Body of pancreas (tissue), 4 donors: ENCODE results near the gene COL8A1. TPM values are rescaled to one million over a fixed set of nuclear protein-coding genes. Genes with fewer than 3 reads are reported as not detected.

Experiments used
- ATAC-seq: fragments of 150-250 bp; one replicate; pipeline ENCODE4 v1.9.1; 2016
- DNase-seq, 4 donors: peaks; one replicate each; pipeline ENCODE4 v3.0.0-alpha.2; 2019
- H3K27ac ChIP-seq, 4 donors: fragments of 200-600 bp; sonication (generic); 1 replicate in 3 of 4; 2 replicates in 1 of 4; pipeline versions ENCODE4 v1.5.1 to v1.6.1; 2016 to 2019; ENCODE audit warnings: mild to moderate bottlenecking in 1 of 4, mixed read lengths in 1 of 4, moderate library complexity in 1 of 4
- H3K27me3 ChIP-seq, 2 donors: fragments of 200-600 bp; sonication (generic); one replicate each; pipeline ENCODE4 v1.6.0; 2016; ENCODE audit warnings: mild to moderate bottlenecking in 1 of 2
- H3K36me3 ChIP-seq, 2 donors: fragments of 200-600 bp; sonication (generic); replicated peaks in 1 of 2; 2 replicates each; pipeline ENCODE4 v1.5.1; 2016; ENCODE audit warnings: low read depth in 2 of 2; ENCODE audit not compliant: insufficient read depth in 1 of 2
- H3K4me1 ChIP-seq: fragments of 200-600 bp; sonication (generic); one replicate; pipeline ENCODE4 v1.6.0; 2016
- H3K4me3 ChIP-seq, 2 donors: fragments of 200-600 bp; sonication (generic); 1 replicate in 1 of 2; 2 replicates in 1 of 2; pipeline ENCODE4 v1.5.1; 2016 to 2019
- H3K9me3 ChIP-seq, 3 donors: fragments of 200-600 bp; sonication (generic); 1 replicate in 2 of 3; 2 replicates in 1 of 3; pipeline ENCODE4 v1.5.1; 2016
- CTCF ChIP-seq, 7 experiments: fragments of 450-650 bp in 4 of 7; fragments of 200-600 bp in 3 of 7; sonication (generic) in 3 of 7; IDR thresholded peaks; one replicate each; pipeline ENCODE4 v1.5.1; 2016 to 2019; ENCODE audit warnings: antibody characterized with exemption in 7 of 7
- POLR2A ChIP-seq, 3 donors: fragments of 450-650 bp; IDR thresholded peaks; one replicate each; pipeline ENCODE4 v1.6.1; 2016; ENCODE audit warnings: antibody characterized with exemption in 3 of 3, mild to moderate bottlenecking in 2 of 3
- WGBS, 2 donors: methylation state at CpG; one replicate each; pipeline ENCODE4 v1.1.5; 2017; 5-methylcytosine and 5-hydroxymethylcytosine counted together
- intact Hi-C: fragments of 100-400 bp; cut with DNase I; formaldehyde crosslinking; loops from one replicate; pipeline ENCODE4 v1.15.1; 2023
- total RNA-seq, 2 donors: library from RNA; depleted of rRNA; stranded (reverse); fragments of >200 nt; gene quantifications; one replicate each; pipeline ENCODE4 v1.1.0, GENCODE V29; 2016

The COL8A1 gene
- total RNA-seq, 2 donors from 2014 or later = 0.99 to 5.4 TPM

GRCh38 chr3:99808163-99808794 lies 169.9 kb downstream of the COL8A1 start:
- H3K36me3 ChIP-seq = no peaks in the 10 kb centered on the region
- DNase-seq (peak; percentile 59 to 72 (median 67)), ATAC-seq (peak; percentile 78)
- H3K27me3 ChIP-seq = no peaks in the 10 kb centered on the region
- H3K4me1 ChIP-seq = no peaks in the 10 kb centered on the region
- 47 to 54% methylated on average over 4 of the region's 4 CpGs for WGBS, 2 donors
- TF ChIP-seq CTCF (IDR thresholded peaks at IDR 0.05) (peak; percentile 60 to 83 (median 67)), POLR2A (IDR thresholded peaks at IDR 0.05) (no peak)
- intact Hi-C loops = no loop called here
- H3K27ac ChIP-seq = no peak overlapping the region
- H3K9me3 ChIP-seq = peaks cover 0 to 6% (median 0%) of the 10 kb centered on the region in 3 donors
- no peak overlapping the region for H3K4me3 ChIP-seq

- no peak for DNase-seq
- no peak for ATAC-seq
- intact Hi-C loops = no loop called here
- Histone ChIP-seq H3K27me3 (no peaks in the 10 kb centered on the region), H3K9me3 (peaks cover 0 to 6% (median 0%) of the 10 kb centered on the region in 3 donors), H3K4me3 (no peak overlapping the region), H3K27ac (no peak overlapping the region), H3K36me3 (no peaks in the 10 kb centered on the region), H3K4me1 (no peaks in the 10 kb centered on the region)
- TF ChIP-seq POLR2A (IDR thresholded peaks at IDR 0.05) (no peak), CTCF (IDR thresholded peaks at IDR 0.05) (no peak)
- 74 to 87% methylated on average over 2 of the region's 2 CpGs for WGBS, 2 donors
Measured at GRCh38 chr3:99809565-99809964, 171.2 kb downstream of the COL8A1 start.

GRCh38 chr3:99810403-99810802 lies 172.0 kb downstream of the COL8A1 start:
- no peaks in the 10 kb centered on the region for H3K4me1 ChIP-seq
- ATAC-seq (no peak), DNase-seq (no peak)
- H3K27ac ChIP-seq = no peak overlapping the region
- H3K27me3 ChIP-seq = no peaks in the 10 kb centered on the region
- WGBS, 2 donors = 80 to 86% methylated on average over 1 of the region's 1 CpG
- no peaks in the 10 kb centered on the region for H3K36me3 ChIP-seq
- TF ChIP-seq CTCF (IDR thresholded peaks at IDR 0.05) (no peak), POLR2A (IDR thresholded peaks at IDR 0.05) (no peak)
- no peak overlapping the region for H3K4me3 ChIP-seq
- intact Hi-C loops = no loop called here
- H3K9me3 ChIP-seq = no peaks in the 10 kb centered on the region

- intact Hi-C loops = no loop called here
- WGBS, 2 donors = 0 to 6% methylated on average over 14 to 15 of the region's 15 CpGs
- TF ChIP-seq POLR2A (IDR thresholded peaks at IDR 0.05) (no peak), CTCF (IDR thresholded peaks at IDR 0.05) (no peak)
- Histone ChIP-seq H3K4me1 (peaks cover 16% of the 10 kb centered on the region), H3K4me3 (peak overlapping the region in 1 of 2 donors; percentile 54), H3K36me3 (no peaks in the 10 kb centered on the region), H3K27ac (peak overlapping the region; percentile 76 to 92 (median 89)), H3K27me3 (no peaks in the 10 kb centered on the region), H3K9me3 (no peaks in the 10 kb centered on the region)
- ATAC-seq (no peak), DNase-seq (peak in 1 of 4 donors; percentile 20)
Measured at GRCh38 chr3:99817047-99817436, 178.6 kb downstream of the COL8A1 start.
